Osteocyte (in vitro differentiated cells): ENCODE data around the gene DTL. TPM values are rescaled to one million over a fixed set of nuclear protein-coding genes. Genes with fewer than 3 reads are reported as not detected.
A peak's percentile ranks its signal among the peaks of the same experiment; 100 is the strongest.

Source experiments
- DNase-seq: peaks from one replicate; pipeline ENCODE4 v3.0.0; 2021; ENCODE audit warnings: mixed read lengths; ENCODE audit not compliant: unreplicated experiment; ENCODE audit errors: extremely low spot score
- H3K27ac Mint-ChIP-seq: one replicate; pipeline ENCODE4 v1.8.0; 2021; ENCODE audit warnings: mild to moderate bottlenecking, mixed read lengths; ENCODE audit not compliant: unreplicated experiment
- H3K27me3 Mint-ChIP-seq: one replicate; pipeline ENCODE4 v1.8.0; 2021; ENCODE audit warnings: mixed read lengths; ENCODE audit not compliant: unreplicated experiment
- H3K36me3 Mint-ChIP-seq: one replicate; pipeline ENCODE4 v1.8.0; 2021; ENCODE audit warnings: mixed read lengths; ENCODE audit not compliant: unreplicated experiment
- H3K4me1 Mint-ChIP-seq: one replicate; pipeline ENCODE4 v1.8.0; 2021; ENCODE audit warnings: mixed read lengths; ENCODE audit not compliant: unreplicated experiment
- H3K4me3 Mint-ChIP-seq: one replicate; pipeline ENCODE4 v1.8.0; 2021; ENCODE audit warnings: mild to moderate bottlenecking, moderate library complexity, mixed read lengths; ENCODE audit not compliant: unreplicated experiment
- H3K9me3 Mint-ChIP-seq: one replicate; pipeline ENCODE4 v1.8.0; 2021; ENCODE audit warnings: mixed read lengths; ENCODE audit not compliant: unreplicated experiment
- total RNA-seq: library from RNA; stranded (reverse); gene quantifications from 2 replicates; pipeline ENCODE4 v1.2.1, GENCODE V29; 2021
- TF ChIP-seq, protein P1 (sequence below): fragments of 200-600 bp; sonication (generic); IDR thresholded peaks from 2 replicates; pipeline ENCODE4 v1.5.0; 2021; ENCODE audit warnings: antibody characterized with exemption, mild to moderate bottlenecking, moderate library complexity

DTL gene
- total RNA-seq, 1 donor from 2014 or later, result 6.7 TPM

DNA sequence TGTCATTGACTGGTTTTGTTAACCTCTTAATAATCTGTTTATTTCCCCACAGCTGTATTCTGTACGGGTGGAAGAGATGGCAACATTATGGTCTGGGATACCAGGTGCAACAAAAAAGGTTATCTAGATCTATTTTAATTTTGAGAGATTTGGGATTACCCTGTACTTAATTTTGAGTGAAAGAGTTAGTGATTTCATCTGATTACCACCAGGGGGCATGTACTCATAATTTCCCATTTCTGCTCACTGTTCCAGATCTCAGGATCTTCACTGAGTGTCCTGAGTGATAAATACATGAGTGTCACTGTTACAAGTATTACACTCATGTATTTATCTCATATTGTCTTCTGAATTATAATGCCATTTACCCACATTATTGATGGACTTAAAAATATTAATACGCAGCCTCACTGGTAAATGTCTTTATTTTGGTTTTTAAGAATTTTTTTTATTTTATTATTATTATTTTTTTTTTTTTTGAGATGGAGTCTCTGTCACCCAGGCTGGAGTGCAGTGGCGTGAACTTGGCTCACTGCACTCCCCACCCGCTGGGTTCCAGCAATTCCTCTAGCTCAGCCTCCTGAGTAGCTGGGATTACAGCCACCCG lies 27.4 kb downstream of the DTL start:
- no peak for DNase-seq
- TF ChIP-seq, protein P1, sequence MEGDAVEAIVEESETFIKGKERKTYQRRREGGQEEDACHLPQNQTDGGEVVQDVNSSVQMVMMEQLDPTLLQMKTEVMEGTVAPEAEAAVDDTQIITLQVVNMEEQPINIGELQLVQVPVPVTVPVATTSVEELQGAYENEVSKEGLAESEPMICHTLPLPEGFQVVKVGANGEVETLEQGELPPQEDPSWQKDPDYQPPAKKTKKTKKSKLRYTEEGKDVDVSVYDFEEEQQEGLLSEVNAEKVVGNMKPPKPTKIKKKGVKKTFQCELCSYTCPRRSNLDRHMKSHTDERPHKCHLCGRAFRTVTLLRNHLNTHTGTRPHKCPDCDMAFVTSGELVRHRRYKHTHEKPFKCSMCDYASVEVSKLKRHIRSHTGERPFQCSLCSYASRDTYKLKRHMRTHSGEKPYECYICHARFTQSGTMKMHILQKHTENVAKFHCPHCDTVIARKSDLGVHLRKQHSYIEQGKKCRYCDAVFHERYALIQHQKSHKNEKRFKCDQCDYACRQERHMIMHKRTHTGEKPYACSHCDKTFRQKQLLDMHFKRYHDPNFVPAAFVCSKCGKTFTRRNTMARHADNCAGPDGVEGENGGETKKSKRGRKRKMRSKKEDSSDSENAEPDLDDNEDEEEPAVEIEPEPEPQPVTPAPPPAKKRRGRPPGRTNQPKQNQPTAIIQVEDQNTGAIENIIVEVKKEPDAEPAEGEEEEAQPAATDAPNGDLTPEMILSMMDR, result peak; percentile 77
- Mint-ChIP-seq H3K4me1 (no peaks in the 10 kb centered on the region), H3K9me3 (peaks cover 13% of the 10 kb centered on the region), H3K36me3 (peaks cover 2% of the 10 kb centered on the region), H3K27me3 (no peaks in the 10 kb centered on the region), H3K27ac (no peak overlapping the region), H3K4me3 (no peak overlapping the region)

DNA sequence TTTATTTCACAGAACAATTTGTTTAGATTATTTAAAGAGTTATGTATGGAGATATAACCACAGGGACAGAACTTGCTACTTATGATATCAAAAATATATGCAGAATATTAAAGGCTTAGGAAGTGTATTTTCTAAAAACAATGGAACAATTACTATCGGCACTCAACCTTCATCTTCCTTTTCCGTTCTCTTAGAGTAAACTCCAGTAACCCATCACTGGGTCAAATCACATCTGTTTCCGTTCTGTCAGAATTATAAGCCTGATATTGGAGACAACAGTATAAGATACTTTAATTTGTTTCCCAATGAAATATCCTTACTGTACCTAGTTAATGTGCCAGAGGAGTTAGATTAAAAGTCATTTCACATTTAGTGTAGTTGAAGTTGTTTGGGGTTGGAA lies 32.2 kb downstream of the DTL start:
- TF ChIP-seq, protein P1, result no peak
- Mint-ChIP-seq H3K4me1 (no peaks in the 10 kb centered on the region), H3K9me3 (no peaks in the 10 kb centered on the region), H3K27ac (no peak overlapping the region), H3K27me3 (no peaks in the 10 kb centered on the region), H3K36me3 (no peaks in the 10 kb centered on the region), H3K4me3 (no peak overlapping the region)
- no peak for DNase-seq

DNA sequence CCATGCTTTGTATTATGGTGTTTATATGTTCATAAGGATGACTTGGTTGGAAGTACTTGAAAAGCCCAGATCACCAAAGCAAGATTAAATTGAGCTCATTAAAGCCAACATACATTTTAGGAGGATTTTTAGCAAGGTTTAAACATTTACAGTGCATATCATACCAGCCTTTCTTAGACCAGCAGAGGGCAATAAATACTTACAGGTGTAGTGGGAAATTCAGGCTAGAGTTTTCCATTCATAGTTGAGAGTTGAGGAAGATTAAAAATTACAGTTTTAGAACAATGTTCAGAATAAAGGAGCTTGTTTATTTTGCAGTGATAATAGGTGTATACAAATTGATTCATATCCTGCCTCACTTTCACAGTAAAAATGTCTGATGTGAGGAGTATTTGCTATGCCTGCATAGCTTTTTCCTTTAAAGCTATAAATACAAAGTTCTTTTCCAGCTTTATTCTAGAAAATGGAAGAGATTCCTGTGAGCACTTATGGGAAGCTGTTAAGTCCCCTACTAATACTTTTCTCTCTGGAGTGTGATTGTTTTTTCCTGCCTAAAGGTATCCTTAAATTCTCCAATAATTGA lies 35.3 kb downstream of the DTL start:
- no peak for DNase-seq
- Mint-ChIP-seq H3K27me3 (no peaks in the 10 kb centered on the region), H3K9me3 (no peaks in the 10 kb centered on the region), H3K4me3 (no peak overlapping the region), H3K4me1 (no peaks in the 10 kb centered on the region), H3K27ac (no peak overlapping the region), H3K36me3 (peaks cover 1% of the 10 kb centered on the region)
- TF ChIP-seq, protein P1, result peak; percentile 82

DNA sequence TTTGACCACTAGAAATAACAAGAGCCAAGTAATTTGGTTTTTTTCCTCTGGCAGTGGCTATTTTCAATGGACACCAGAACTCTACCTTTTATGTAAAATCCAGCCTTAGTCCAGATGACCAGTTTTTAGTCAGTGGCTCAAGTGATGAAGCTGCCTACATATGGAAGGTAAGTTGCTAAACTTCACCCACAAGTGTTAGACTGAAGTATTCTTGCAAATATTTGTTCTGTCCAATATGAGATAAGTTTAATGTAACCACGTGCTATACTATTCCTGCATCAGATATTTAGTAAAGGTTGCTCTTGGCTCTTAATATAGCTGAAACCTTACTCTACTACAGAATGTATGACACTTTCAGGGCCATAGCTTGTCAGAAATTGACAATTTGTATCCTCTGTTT lies 36.5 kb downstream of the DTL start:
- no peak for DNase-seq
- Mint-ChIP-seq H3K36me3 (peaks cover 3% of the 10 kb centered on the region), H3K4me1 (no peaks in the 10 kb centered on the region), H3K27me3 (no peaks in the 10 kb centered on the region), H3K4me3 (no peak overlapping the region), H3K27ac (no peak overlapping the region), H3K9me3 (no peaks in the 10 kb centered on the region)
- TF ChIP-seq, protein P1, result no peak

DNA sequence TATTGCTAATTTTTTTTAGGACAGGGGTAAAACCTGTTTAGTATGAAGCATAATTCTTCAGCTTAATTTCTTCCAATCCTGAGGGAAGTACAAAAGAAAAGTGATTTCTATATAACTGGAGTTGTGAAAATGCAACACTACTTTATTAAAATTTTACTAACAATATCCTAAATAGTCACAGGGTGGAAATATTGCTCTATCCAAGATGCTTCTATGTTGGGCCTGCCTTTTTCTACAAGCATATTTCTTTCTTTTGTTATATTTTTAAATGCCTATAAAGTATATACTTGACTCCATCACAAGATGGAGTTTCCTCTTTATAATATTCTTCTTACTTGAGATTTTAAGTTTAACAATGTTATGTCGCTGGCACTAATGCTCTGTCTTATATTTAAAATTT lies 37.9 kb downstream of the DTL start:
- H3K36me3 Mint-ChIP-seq, result peaks cover 3% of the 10 kb centered on the region
- H3K27me3 Mint-ChIP-seq, result no peaks in the 10 kb centered on the region
- H3K9me3 Mint-ChIP-seq, result no peaks in the 10 kb centered on the region
- TF ChIP-seq, protein P1, result peak; percentile 20
- H3K4me3 Mint-ChIP-seq, result no peak overlapping the region
- no peak overlapping the region for H3K27ac Mint-ChIP-seq
- H3K4me1 Mint-ChIP-seq, result no peaks in the 10 kb centered on the region
- DNase-seq, result no peak
